Measurements from ENCODE around the gene KIZ.

DNA sequence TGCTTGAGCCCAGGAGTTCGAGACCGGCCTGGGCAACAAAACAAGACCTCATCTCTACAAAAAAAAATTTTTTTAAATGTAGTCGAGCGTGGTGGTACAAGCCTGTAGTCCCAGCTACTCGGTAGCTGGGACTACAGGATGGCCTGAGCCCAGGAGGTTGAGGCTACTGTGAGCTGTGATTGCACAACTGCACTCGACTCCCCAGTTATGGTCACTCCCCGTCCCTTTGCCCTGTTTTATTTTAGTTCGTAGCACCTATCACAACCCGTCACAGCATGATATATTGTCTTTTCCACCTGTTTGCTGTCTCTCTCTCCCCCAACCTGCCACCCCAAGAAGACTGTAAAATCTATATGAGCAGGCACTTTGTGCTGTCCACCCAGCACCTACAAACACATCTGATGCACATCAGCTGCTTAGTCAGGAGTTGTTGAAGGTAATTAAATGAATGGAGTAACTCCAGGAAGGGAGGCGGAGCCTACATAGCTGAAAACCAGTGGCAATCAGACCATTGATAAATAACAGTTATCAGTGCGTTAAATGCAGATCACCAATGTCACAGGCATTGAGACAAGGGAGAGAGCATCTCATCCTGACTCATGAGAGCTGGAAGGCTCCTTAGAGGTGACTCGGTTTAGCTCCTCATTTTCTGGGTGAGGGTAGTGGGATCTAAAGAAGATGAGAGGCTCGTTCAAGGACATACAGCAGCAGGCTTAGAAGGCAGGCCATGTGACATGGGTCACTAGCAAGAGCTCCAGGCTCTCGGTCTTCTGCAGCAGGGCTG, 162.9 kb downstream of the KIZ start:
- no peak for TF ChIP-seq EZH2 (IDR thresholded peaks at IDR 0.05; ENCODE audit: borderline replicate concordance, low read length)
- TF ChIP-seq, protein P1, sequence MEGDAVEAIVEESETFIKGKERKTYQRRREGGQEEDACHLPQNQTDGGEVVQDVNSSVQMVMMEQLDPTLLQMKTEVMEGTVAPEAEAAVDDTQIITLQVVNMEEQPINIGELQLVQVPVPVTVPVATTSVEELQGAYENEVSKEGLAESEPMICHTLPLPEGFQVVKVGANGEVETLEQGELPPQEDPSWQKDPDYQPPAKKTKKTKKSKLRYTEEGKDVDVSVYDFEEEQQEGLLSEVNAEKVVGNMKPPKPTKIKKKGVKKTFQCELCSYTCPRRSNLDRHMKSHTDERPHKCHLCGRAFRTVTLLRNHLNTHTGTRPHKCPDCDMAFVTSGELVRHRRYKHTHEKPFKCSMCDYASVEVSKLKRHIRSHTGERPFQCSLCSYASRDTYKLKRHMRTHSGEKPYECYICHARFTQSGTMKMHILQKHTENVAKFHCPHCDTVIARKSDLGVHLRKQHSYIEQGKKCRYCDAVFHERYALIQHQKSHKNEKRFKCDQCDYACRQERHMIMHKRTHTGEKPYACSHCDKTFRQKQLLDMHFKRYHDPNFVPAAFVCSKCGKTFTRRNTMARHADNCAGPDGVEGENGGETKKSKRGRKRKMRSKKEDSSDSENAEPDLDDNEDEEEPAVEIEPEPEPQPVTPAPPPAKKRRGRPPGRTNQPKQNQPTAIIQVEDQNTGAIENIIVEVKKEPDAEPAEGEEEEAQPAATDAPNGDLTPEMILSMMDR (conservative IDR thresholded peaks at IDR 0.05 in 1 of 2, IDR thresholded peaks at IDR 0.05 in 1 of 2; ENCODE audit: extremely low read depth in 1 of 2, insufficient read depth in 1 of 2, low read depth in 1 of 2, low read length in 2 of 2), result no peak

Measured in mammary epithelial cell (primary cell).